ENCODE measurements around the gene ESR1. TPM values are rescaled to one million over a fixed set of nuclear protein-coding genes. Genes with fewer than 3 reads are reported as not detected.

The ESR1 gene
- polyA plus RNA-seq, 4 donors: 0.66 to 1.9 (median 1.1) TPM

- no peak for DNase-seq (ENCODE audit: low read depth in 4 of 4, low spot score in 3 of 4)
These were observed 359.0 kb downstream of the ESR1 start for GRCh38 chr6:152166497-152166896.

- DNase-seq (ENCODE audit: low read depth in 4 of 4, low spot score in 3 of 4): no peak
These were observed 359.4 kb downstream of the ESR1 start for GRCh38 chr6:152166897-152167296.

- no peak for DNase-seq (ENCODE audit: low read depth in 4 of 4, low spot score in 3 of 4)
These were observed 360.4 kb downstream of the ESR1 start for GRCh38 chr6:152167641-152168603.

GRCh38 chr6:152170313-152170701 is 362.8 kb downstream of the ESR1 start:
- no peak for DNase-seq (ENCODE audit: low read depth in 4 of 4, low spot score in 3 of 4)

GRCh38 chr6:152170702-152171667 is 363.5 kb downstream of the ESR1 start:
- no peak for DNase-seq (ENCODE audit: low read depth in 4 of 4, low spot score in 3 of 4)

GRCh38 chr6:152173321-152173720 is 365.8 kb downstream of the ESR1 start:
- DNase-seq (ENCODE audit: low read depth in 4 of 4, low spot score in 3 of 4): no peak

- DNase-seq (ENCODE audit: low read depth in 4 of 4, low spot score in 3 of 4): no peak
These were observed 366.5 kb downstream of the ESR1 start for GRCh38 chr6:152173957-152174356.

- no peak for DNase-seq (ENCODE audit: low read depth in 4 of 4, low spot score in 3 of 4)
These were observed 368.8 kb downstream of the ESR1 start for GRCh38 chr6:152176268-152176667.
